Measurements from ENCODE around the gene OR4F3. TPM values are rescaled to one million over a fixed set of nuclear protein-coding genes. Genes with fewer than 3 reads are reported as not detected.
"Not testable (repeated sequence)": the region's sequence is repeated elsewhere in the genome, so short reads cannot be mapped to it uniquely, and the experiment has no call there.

OR4F3 gene
- not detected for polyA plus RNA-seq (2012; ENCODE audit: missing spikeins)

GRCh38 chr5:181366968-181367367 is at the start of gene OR4F3:
Gene OR4F3, plus strand, starts transcription at chr5:181367268.
- DNase-seq (ENCODE audit: insufficient read length); FAIRE-seq: not testable (repeated sequence)
